Neutrophil (primary cell): ENCODE data around the gene NCOA6.

Source experiments
- H3K27ac ChIP-seq: fragments of 200-600 bp; sonication (generic); 2 replicates; pipeline ENCODE4 v1.5.1; 2016; ENCODE audit warnings: mild to moderate bottlenecking, moderate library complexity
- H3K27me3 ChIP-seq: fragments of 200-600 bp; sonication (generic); 2 replicates; pipeline ENCODE4 v1.6.0; 2016; ENCODE audit warnings: mild to moderate bottlenecking
- H3K36me3 ChIP-seq: fragments of 200-600 bp; sonication (generic); 2 replicates; pipeline ENCODE4 v1.5.1; 2017
- H3K4me1 ChIP-seq, 2 experiments: fragments of 200-600 bp in 1 of 2; sonication (generic) in 1 of 2; 1 replicate in 1 of 2; 2 replicates in 1 of 2; pipeline versions ENCODE4 v1.5.1 to v1.6.1; 2013 to 2016; ENCODE audit warnings: low read depth in 1 of 2, low read length in 1 of 2, mild to moderate bottlenecking in 1 of 2, moderate library complexity in 1 of 2; ENCODE audit not compliant: control insufficient read depth in 1 of 2, insufficient read depth in 1 of 2
- H3K4me3 ChIP-seq, 2 experiments: fragments of 200-600 bp in 1 of 2; sonication (generic) in 1 of 2; 1 replicate in 1 of 2; 2 replicates in 1 of 2; pipeline ENCODE4 v1.5.1; 2013 to 2016; ENCODE audit warnings: low read depth in 1 of 2, low read length in 1 of 2, mild to moderate bottlenecking in 1 of 2, moderate library complexity in 1 of 2
- H3K9me3 ChIP-seq: fragments of 200-600 bp; sonication (generic); 2 replicates; pipeline ENCODE4 v1.5.1; 2016
- TF ChIP-seq, protein P1 (sequence below): fragments of 200-600 bp; sonication (generic); IDR thresholded peaks from 2 replicates; pipeline ENCODE4 v1.5.1; 2016; ENCODE audit warnings: antibody characterized with exemption

The NCOA6 gene

DNA sequence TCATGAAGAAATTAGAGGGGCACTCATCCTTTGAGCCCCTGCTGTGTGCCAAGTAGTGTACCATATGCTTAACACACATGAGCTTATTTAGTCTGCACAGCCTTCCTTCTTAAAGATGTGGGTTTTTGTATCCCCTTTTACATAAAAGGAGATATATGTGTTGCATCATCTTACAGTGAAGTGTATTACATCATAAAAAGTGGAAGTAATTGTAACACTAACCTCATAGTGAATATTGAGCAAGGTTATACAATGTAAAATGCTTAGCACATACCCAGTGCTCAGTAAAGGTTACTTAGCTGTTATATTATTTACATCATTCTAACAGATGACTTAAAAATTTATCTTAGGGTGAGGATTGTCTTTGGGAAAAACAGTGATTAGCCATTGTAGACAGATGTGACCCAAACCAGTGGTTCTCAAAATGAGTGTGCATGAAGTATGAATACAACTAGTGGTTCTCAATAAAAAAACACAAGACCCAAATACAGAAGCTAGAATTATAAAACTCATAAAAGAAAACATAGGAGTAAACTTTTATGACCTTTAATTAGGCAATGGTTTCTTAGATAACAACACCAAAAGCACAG, 144.8 kb downstream of the NCOA6 start:
- peaks cover 3% of the 10 kb centered on the region for H3K36me3 ChIP-seq
- peaks cover 62 to 69% of the 10 kb centered on the region in 2 experiments for H3K4me1 ChIP-seq
- peak overlapping the region; percentile 88 for H3K27ac ChIP-seq
- no peaks in the 10 kb centered on the region for H3K27me3 ChIP-seq
- TF ChIP-seq, protein P1, sequence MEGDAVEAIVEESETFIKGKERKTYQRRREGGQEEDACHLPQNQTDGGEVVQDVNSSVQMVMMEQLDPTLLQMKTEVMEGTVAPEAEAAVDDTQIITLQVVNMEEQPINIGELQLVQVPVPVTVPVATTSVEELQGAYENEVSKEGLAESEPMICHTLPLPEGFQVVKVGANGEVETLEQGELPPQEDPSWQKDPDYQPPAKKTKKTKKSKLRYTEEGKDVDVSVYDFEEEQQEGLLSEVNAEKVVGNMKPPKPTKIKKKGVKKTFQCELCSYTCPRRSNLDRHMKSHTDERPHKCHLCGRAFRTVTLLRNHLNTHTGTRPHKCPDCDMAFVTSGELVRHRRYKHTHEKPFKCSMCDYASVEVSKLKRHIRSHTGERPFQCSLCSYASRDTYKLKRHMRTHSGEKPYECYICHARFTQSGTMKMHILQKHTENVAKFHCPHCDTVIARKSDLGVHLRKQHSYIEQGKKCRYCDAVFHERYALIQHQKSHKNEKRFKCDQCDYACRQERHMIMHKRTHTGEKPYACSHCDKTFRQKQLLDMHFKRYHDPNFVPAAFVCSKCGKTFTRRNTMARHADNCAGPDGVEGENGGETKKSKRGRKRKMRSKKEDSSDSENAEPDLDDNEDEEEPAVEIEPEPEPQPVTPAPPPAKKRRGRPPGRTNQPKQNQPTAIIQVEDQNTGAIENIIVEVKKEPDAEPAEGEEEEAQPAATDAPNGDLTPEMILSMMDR = no peak
- H3K9me3 ChIP-seq = no peaks in the 10 kb centered on the region
- peak overlapping the region; percentile 24 to 32 for H3K4me3 ChIP-seq

DNA sequence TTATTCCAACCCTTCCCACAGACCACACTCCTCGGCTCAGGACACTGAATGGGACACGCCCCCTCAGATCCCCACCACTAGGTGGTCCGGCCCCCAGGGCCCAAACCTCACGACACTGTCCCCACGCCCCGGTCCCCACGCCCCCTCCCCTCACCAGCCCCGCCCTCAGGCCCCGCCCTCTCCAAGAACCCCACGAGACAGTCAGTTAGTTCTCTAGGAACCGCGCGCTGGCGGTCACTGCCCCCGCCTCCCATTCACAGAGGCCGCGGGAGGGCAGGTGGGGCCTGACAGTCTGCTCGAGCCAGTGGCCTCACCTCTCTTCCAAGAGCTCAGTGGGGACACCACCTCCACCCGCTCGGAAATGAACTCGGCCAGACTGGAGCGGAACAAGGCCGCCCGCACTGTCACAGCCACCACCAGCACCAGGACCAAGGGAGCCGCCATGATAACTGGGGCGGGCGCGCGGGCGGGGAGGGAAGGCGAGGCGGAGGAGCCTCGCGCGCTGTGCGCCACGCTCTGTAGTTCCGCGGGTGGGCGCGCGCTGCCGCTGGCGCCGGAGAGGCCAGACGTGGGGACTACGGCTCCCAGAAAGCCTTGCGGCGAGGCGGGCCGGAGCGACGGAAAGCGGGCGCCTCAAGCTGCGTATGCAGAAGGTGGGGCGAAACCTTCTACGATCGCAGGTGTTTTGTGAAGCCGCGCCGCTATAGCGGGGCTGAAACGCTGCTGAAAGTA, 148.6 kb downstream of the NCOA6 start, which contains the start of gene PIGU:
Gene PIGU, minus strand, starts transcription at position 451 of the 732 bp plus-strand sequence. Its CDS starts 7 bp downstream, at position 444.
- Histone ChIP-seq H3K4me1 (peaks cover 58 to 59% of the 10 kb centered on the region in 2 experiments), H3K36me3 (peaks cover 3% of the 10 kb centered on the region), H3K27me3 (no peaks in the 10 kb centered on the region), H3K4me3 (peak within 1 kb of the TSS; percentile 66 to 85), H3K9me3 (no peaks in the 10 kb centered on the region), H3K27ac (peak within 1 kb of the TSS; percentile 88)
- TF ChIP-seq, protein P1 = peak; percentile 75

DNA sequence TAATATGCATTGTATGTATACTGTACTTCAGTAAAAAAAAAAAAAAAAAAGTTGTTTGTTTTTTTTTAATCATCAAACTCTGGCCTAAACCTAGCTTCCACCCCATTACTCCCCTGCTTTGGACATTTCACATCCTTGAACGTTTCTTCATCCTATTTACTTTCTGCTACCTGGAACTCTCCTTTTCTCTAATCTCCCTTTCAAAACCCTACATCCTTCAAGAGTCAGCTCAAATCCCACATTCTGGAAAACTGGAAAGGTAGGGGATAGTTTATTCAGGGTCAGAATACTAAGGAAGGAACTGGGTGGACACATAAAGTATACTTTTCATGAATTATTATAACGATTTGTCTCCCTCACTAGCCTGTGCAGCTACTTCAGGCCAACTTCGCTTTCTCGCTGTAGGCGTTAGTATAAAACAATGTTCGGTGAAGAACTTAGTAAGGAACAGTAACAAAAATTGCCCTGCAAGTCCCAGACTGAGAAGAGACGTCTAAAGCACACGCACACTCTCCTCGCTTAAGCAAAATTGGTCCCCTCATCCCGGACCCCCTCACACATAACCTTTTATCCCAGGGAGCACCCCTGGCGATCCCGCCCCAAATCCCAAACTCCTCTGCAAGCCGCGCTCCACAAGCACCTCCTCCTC, 149.3 kb downstream of the NCOA6 start:
- Histone ChIP-seq H3K27me3 (no peaks in the 10 kb centered on the region), H3K4me3 (peak overlapping the region; percentile 66 to 85), H3K27ac (peak overlapping the region; percentile 88), H3K4me1 (peaks cover 51 to 52% of the 10 kb centered on the region in 2 experiments), H3K36me3 (peaks cover 3% of the 10 kb centered on the region), H3K9me3 (no peaks in the 10 kb centered on the region)
- TF ChIP-seq, protein P1 = no peak

DNA sequence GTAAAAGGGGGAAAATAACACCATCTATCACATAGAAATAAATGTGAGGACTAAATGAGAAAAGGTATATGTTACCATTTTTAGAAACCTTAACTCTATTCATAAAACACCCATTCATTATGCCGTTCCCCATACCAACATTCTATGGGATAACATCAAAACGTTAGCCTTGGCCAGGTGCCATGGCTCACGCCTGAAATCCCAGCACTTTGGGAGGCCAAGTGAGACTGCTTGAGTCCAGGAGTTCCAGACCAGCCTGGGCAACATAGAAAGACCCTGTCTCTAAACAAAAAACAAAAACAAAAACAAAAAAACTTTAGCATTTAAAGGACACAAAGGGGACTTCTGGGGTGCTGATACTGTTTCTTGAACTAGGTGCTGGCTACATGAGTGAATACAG, 149.9 kb downstream of the NCOA6 start:
- no peaks in the 10 kb centered on the region for H3K27me3 ChIP-seq
- TF ChIP-seq, protein P1 = no peak
- peak overlapping the region; percentile 88 for H3K27ac ChIP-seq
- peaks cover 3% of the 10 kb centered on the region for H3K36me3 ChIP-seq
- H3K4me3 ChIP-seq = no peak overlapping the region
- H3K4me1 ChIP-seq = peaks cover 46% of the 10 kb centered on the region in 2 experiments
- no peaks in the 10 kb centered on the region for H3K9me3 ChIP-seq

DNA sequence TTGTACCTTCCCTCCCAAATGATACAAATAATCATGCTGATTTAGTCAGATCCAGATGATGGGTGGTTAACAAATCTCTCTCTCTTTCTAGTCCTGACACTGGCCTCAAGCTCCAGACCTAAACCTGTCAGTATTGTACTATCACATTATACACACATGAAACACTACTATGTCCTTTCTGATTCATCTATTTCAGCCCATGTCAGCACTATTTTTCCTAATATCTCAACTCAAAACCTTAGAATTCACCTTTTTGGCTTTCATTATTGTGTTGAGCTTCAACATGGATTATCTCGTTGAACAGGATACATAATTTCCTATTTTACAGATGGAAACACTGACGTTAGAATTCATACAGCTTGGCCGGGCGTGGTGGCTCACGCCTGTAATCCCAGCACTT, 152.0 kb downstream of the NCOA6 start:
- Histone ChIP-seq H3K27ac (no peak overlapping the region), H3K9me3 (no peaks in the 10 kb centered on the region), H3K4me1 (peaks cover 25% of the 10 kb centered on the region in 2 experiments), H3K27me3 (no peaks in the 10 kb centered on the region), H3K4me3 (no peak overlapping the region), H3K36me3 (peaks cover 3% of the 10 kb centered on the region)
- TF ChIP-seq, protein P1 = no peak
